Neural crest cell (in vitro differentiated cells): Measurements from ENCODE around the gene YLPM1. TPM values are rescaled to one million over a fixed set of nuclear protein-coding genes. Genes with fewer than 3 reads are reported as not detected.

Source experiments
- DNase-seq: peaks from one replicate; pipeline ENCODE4 v3.0.0; 2021; ENCODE audit warnings: low read depth, mixed read lengths, low spot score
- H3K27ac Mint-ChIP-seq: one replicate; pipeline ENCODE4 v1.8.0; 2021; ENCODE audit warnings: mild to moderate bottlenecking, mixed read lengths; ENCODE audit not compliant: unreplicated experiment
- H3K27me3 Mint-ChIP-seq: 2 replicates; pipeline ENCODE4 v1.8.0; 2021; ENCODE audit warnings: low read depth, mild to moderate bottlenecking, mixed read lengths
- H3K36me3 Mint-ChIP-seq: 2 replicates; pipeline ENCODE4 v1.8.0; 2021; ENCODE audit warnings: low read depth, mild to moderate bottlenecking, mixed read lengths
- H3K4me1 Mint-ChIP-seq: 2 replicates; pipeline ENCODE4 v1.8.0; 2021; ENCODE audit warnings: mixed read lengths
- H3K4me3 Mint-ChIP-seq: one replicate; pipeline ENCODE4 v1.8.0; 2021; ENCODE audit warnings: mild to moderate bottlenecking, mixed read lengths
- H3K9me3 Mint-ChIP-seq: 2 replicates; pipeline ENCODE4 v1.8.0; 2021; ENCODE audit warnings: mixed read lengths
- total RNA-seq: library from RNA; stranded (reverse); gene quantifications from 2 replicates; pipeline ENCODE4 v1.2.1, GENCODE V29; 2021
- TF ChIP-seq, protein P1 (sequence below): fragments of 200-600 bp; sonication (generic); conservative IDR thresholded peaks from 2 replicates; pipeline ENCODE4 v1.5.0; 2021; ENCODE audit warnings: antibody characterized with exemption, mild to moderate bottlenecking

YLPM1 gene
- total RNA-seq, 1 donor from 2014 or later, result 115 TPM

- TF ChIP-seq, protein P1, sequence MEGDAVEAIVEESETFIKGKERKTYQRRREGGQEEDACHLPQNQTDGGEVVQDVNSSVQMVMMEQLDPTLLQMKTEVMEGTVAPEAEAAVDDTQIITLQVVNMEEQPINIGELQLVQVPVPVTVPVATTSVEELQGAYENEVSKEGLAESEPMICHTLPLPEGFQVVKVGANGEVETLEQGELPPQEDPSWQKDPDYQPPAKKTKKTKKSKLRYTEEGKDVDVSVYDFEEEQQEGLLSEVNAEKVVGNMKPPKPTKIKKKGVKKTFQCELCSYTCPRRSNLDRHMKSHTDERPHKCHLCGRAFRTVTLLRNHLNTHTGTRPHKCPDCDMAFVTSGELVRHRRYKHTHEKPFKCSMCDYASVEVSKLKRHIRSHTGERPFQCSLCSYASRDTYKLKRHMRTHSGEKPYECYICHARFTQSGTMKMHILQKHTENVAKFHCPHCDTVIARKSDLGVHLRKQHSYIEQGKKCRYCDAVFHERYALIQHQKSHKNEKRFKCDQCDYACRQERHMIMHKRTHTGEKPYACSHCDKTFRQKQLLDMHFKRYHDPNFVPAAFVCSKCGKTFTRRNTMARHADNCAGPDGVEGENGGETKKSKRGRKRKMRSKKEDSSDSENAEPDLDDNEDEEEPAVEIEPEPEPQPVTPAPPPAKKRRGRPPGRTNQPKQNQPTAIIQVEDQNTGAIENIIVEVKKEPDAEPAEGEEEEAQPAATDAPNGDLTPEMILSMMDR, result no peak
- no peaks in the 10 kb centered on the region for H3K36me3 Mint-ChIP-seq
- no peak overlapping the region for H3K4me3 Mint-ChIP-seq
- H3K9me3 Mint-ChIP-seq, result no peaks in the 10 kb centered on the region
- H3K4me1 Mint-ChIP-seq, result no peaks in the 10 kb centered on the region
- H3K27me3 Mint-ChIP-seq, result no peaks in the 10 kb centered on the region
- H3K27ac Mint-ChIP-seq, result no peak overlapping the region
- DNase-seq, result no peak
Observed at GRCh38 chr14:74853581-74853980, 90.5 kb downstream of the YLPM1 start.

GRCh38 chr14:74855021-74855420 lies 91.9 kb downstream of the YLPM1 start:
- no peak overlapping the region for H3K4me3 Mint-ChIP-seq
- no peaks in the 10 kb centered on the region for H3K4me1 Mint-ChIP-seq
- H3K9me3 Mint-ChIP-seq, result no peaks in the 10 kb centered on the region
- TF ChIP-seq, protein P1, result no peak
- DNase-seq, result no peak
- no peaks in the 10 kb centered on the region for H3K36me3 Mint-ChIP-seq
- H3K27ac Mint-ChIP-seq, result no peak overlapping the region
- no peaks in the 10 kb centered on the region for H3K27me3 Mint-ChIP-seq

DNA sequence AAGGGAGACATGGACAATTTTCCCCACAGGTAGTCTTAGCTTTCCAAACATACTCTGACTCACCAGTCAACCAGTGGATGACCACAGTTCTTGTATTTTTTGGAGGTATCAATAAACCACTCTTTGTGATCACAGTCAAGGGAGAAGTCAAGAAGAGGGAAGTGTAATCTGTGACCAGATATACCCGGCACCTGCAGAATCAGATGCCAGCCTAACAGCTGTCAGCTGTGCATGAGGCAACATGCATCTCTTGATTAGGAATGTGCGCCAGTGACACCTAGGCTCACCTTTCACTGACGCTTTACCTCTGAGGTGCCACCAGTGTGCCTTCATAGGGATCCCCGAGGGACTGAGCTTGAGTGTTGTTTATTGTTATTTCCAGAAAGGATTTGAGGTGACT lies 92.8 kb downstream of the YLPM1 start:
- TF ChIP-seq, protein P1, result no peak
- H3K36me3 Mint-ChIP-seq, result no peaks in the 10 kb centered on the region
- H3K27me3 Mint-ChIP-seq, result no peaks in the 10 kb centered on the region
- no peak overlapping the region for H3K4me3 Mint-ChIP-seq
- no peaks in the 10 kb centered on the region for H3K9me3 Mint-ChIP-seq
- no peak overlapping the region for H3K27ac Mint-ChIP-seq
- H3K4me1 Mint-ChIP-seq, result no peaks in the 10 kb centered on the region
- no peak for DNase-seq

GRCh38 chr14:74856366-74856765 lies 93.2 kb downstream of the YLPM1 start:
- no peak for DNase-seq
- no peak overlapping the region for H3K4me3 Mint-ChIP-seq
- H3K9me3 Mint-ChIP-seq, result no peaks in the 10 kb centered on the region
- no peak overlapping the region for H3K27ac Mint-ChIP-seq
- H3K4me1 Mint-ChIP-seq, result no peaks in the 10 kb centered on the region
- TF ChIP-seq, protein P1, result no peak
- H3K27me3 Mint-ChIP-seq, result no peaks in the 10 kb centered on the region
- H3K36me3 Mint-ChIP-seq, result no peaks in the 10 kb centered on the region

GRCh38 chr14:74858022-74858421 lies 94.9 kb downstream of the YLPM1 start:
- no peaks in the 10 kb centered on the region for H3K27me3 Mint-ChIP-seq
- H3K4me1 Mint-ChIP-seq, result no peaks in the 10 kb centered on the region
- H3K36me3 Mint-ChIP-seq, result no peaks in the 10 kb centered on the region
- H3K4me3 Mint-ChIP-seq, result no peak overlapping the region
- DNase-seq, result no peak
- H3K9me3 Mint-ChIP-seq, result no peaks in the 10 kb centered on the region
- TF ChIP-seq, protein P1, result no peak
- H3K27ac Mint-ChIP-seq, result no peak overlapping the region
